Hepatocyte (in vitro differentiated cells): ENCODE measurements around the gene NLK. TPM values are rescaled to one million over a fixed set of nuclear protein-coding genes. Genes with fewer than 3 reads are reported as not detected.

Experiments used
- DNase-seq: peaks from one replicate; pipeline ENCODE4 v3.0.0-alpha.2; 2016; ENCODE audit warnings: low spot score
- H2AFZ ChIP-seq: fragments of 200-600 bp; sonication (generic); 2 replicates; pipeline ENCODE4 v1.6.0; 2016; ENCODE audit warnings: antibody characterized with exemption, mild to moderate bottlenecking
- H3K27ac ChIP-seq: fragments of 200-600 bp; sonication (generic); 2 replicates; pipeline ENCODE4 v1.5.1; 2016; ENCODE audit warnings: mild to moderate bottlenecking
- H3K27me3 ChIP-seq: fragments of 200-600 bp; sonication (generic); 2 replicates; pipeline ENCODE4 v1.6.1; 2016
- H3K36me3 ChIP-seq: fragments of 200-600 bp; sonication (generic); replicated peaks from 2 replicates; pipeline ENCODE4 v1.5.1; 2016; ENCODE audit warnings: low read depth; ENCODE audit not compliant: insufficient read depth
- H3K4me1 ChIP-seq: fragments of 200-600 bp; sonication (generic); 2 replicates; pipeline ENCODE4 v1.5.1; 2016; ENCODE audit warnings: mild to moderate bottlenecking, moderate library complexity; ENCODE audit not compliant: insufficient read depth
- H3K4me2 ChIP-seq: fragments of 200-600 bp; sonication (generic); 2 replicates; pipeline ENCODE4 v1.6.0; 2016
- H3K4me3 ChIP-seq: fragments of 200-600 bp; sonication (generic); 2 replicates; pipeline ENCODE4 v1.5.1; 2016; ENCODE audit warnings: mild to moderate bottlenecking
- H3K79me2 ChIP-seq: fragments of 200-600 bp; sonication (generic); 2 replicates; pipeline ENCODE4 v1.6.0; 2017; ENCODE audit warnings: mild to moderate bottlenecking
- H3K9me2 ChIP-seq: fragments of 200-600 bp; sonication (generic); replicated peaks from 2 replicates; pipeline ENCODE4 v1.6.0; 2017; ENCODE audit warnings: mild to moderate bottlenecking; ENCODE audit not compliant: insufficient read depth
- H3K9me3 ChIP-seq: fragments of 200-600 bp; sonication (generic); 2 replicates; pipeline ENCODE4 v1.5.1; 2016; ENCODE audit warnings: low read depth, mild to moderate bottlenecking
- H4K20me1 ChIP-seq: fragments of 200-600 bp; sonication (generic); 2 replicates; pipeline ENCODE4 v1.6.0; 2016; ENCODE audit warnings: mild to moderate bottlenecking; ENCODE audit not compliant: insufficient read depth, poor library complexity, severe bottlenecking
- CTCF ChIP-seq: fragments of 200-600 bp; sonication (generic); IDR thresholded peaks from 2 replicates; pipeline ENCODE4 v1.5.1; 2016; ENCODE audit warnings: antibody characterized with exemption, mild to moderate bottlenecking; ENCODE audit not compliant: poor library complexity
- EZH2 ChIP-seq: fragments of 200-600 bp; sonication (generic); IDR thresholded peaks from 2 replicates; pipeline ENCODE4 v1.6.1; 2016; ENCODE audit warnings: antibody characterized with exemption, mild to moderate bottlenecking, borderline replicate concordance
- EZH2phosphoT487 ChIP-seq: fragments of 200-600 bp; sonication (generic); IDR thresholded peaks from one replicate; pipeline ENCODE4 v1.6.1; 2018; ENCODE audit warnings: antibody characterized with exemption, mild to moderate bottlenecking, low read depth, moderate library complexity; ENCODE audit not compliant: unreplicated experiment, severe bottlenecking
- WGBS: methylation state at CpG from one replicate; pipeline ENCODE4 v1.1.6; 2016; ENCODE audit warnings: low lambda C conversion rate; ENCODE audit errors: missing lambda C conversion rate; 5-methylcytosine and 5-hydroxymethylcytosine counted together
- polyA plus RNA-seq: library from polyadenylated mRNA; unstranded; fragments of >200 nt; fragmentation: Nextera tagmentation; extraction: Ambion mirVana; gene quantifications from 2 replicates; pipeline ENCODE4 v1.2.1, GENCODE V29; 2016
- total RNA-seq: library from RNA; depleted of rRNA; stranded (reverse); fragments of >200 nt; gene quantifications from 2 replicates; pipeline ENCODE4 v1.2.3, GENCODE V29; 2014

NLK gene
- total and polyA plus RNA-seq, 2 experiments from 2014 or later: 5.2 to 24.9 TPM

DNA sequence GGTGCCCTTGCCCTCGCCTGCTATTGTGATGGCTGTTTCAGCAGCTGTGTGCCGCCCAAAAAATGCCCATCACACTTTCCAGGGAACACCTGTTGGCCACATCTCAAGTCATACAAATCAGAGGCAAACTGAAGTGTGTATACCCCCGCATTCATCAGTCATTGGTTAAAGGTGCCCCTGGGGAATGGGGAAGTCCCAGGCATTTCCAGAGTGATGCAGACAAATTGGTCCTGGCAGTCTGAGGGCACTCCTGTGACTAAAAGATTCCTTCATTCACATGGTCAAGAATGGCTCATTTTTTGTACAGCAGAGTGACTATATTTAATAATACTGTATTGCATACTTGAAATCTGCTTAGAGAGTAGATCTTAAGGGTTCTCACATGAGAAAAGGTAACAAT, 173.6 kb downstream of the NLK start:
- H3K4me3 ChIP-seq: no peak overlapping the region
- WGBS: 90% methylated on average over 3 of the region's 3 CpGs
- no peaks in the 10 kb centered on the region for H3K9me2 ChIP-seq
- no peak overlapping the region for H2AFZ ChIP-seq
- H3K79me2 ChIP-seq: no peaks in the 10 kb centered on the region
- no peak overlapping the region for H3K4me2 ChIP-seq
- H3K36me3 ChIP-seq: no peaks in the 10 kb centered on the region
- H3K27ac ChIP-seq: no peak overlapping the region
- no peaks in the 10 kb centered on the region for H4K20me1 ChIP-seq
- no peak for DNase-seq
- no peaks in the 10 kb centered on the region for H3K27me3 ChIP-seq
- no peaks in the 10 kb centered on the region for H3K4me1 ChIP-seq
- TF ChIP-seq EZH2phosphoT487 (no peak), CTCF (no peak), EZH2 (no peak)
- no peaks in the 10 kb centered on the region for H3K9me3 ChIP-seq

- no peak for DNase-seq
- Histone ChIP-seq H3K27ac (no peak overlapping the region), H3K27me3 (no peaks in the 10 kb centered on the region), H4K20me1 (no peaks in the 10 kb centered on the region), H3K79me2 (no peaks in the 10 kb centered on the region), H3K4me1 (no peaks in the 10 kb centered on the region), H3K4me2 (no peak overlapping the region), H3K9me2 (no peaks in the 10 kb centered on the region), H2AFZ (no peak overlapping the region), H3K4me3 (no peak overlapping the region), H3K36me3 (no peaks in the 10 kb centered on the region), H3K9me3 (no peaks in the 10 kb centered on the region)
- no peak for TF ChIP-seq EZH2
- TF ChIP-seq CTCF: no peak
- TF ChIP-seq EZH2phosphoT487: no peak
- WGBS: 21% methylated on average over 1 of the region's 1 CpG
These were observed 174.1 kb downstream of the NLK start for GRCh38 chr17:28216528-28216927.

DNA sequence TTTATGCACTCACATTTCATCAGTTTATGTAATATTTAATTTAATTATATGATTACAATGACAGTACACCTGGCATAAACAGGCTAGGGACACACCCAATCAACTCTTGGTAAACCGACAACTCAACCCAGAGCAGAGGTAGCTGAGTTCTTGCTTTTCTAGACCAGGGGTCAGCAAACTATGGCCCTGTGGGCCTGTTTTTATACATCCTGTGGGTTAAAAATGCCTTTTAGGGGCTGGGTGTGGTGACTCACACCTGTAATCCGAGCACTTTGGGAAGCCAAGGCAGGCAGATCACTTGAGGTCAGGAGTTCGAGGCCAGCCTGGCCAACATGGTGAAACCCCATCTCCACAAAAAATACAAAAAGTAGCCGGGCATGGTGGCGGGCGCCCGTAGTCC, 177.3 kb downstream of the NLK start:
- H3K9me3 ChIP-seq: no peaks in the 10 kb centered on the region
- whole genome bisulfite sequencing: 96% methylated on average over 7 of the region's 7 CpGs
- no peaks in the 10 kb centered on the region for H4K20me1 ChIP-seq
- no peaks in the 10 kb centered on the region for H3K36me3 ChIP-seq
- no peaks in the 10 kb centered on the region for H3K4me1 ChIP-seq
- H2AFZ ChIP-seq: no peak overlapping the region
- no peak overlapping the region for H3K4me2 ChIP-seq
- H3K27ac ChIP-seq: no peak overlapping the region
- TF ChIP-seq CTCF (no peak), EZH2 (no peak), EZH2phosphoT487 (no peak)
- no peaks in the 10 kb centered on the region for H3K9me2 ChIP-seq
- H3K79me2 ChIP-seq: no peaks in the 10 kb centered on the region
- H3K27me3 ChIP-seq: no peaks in the 10 kb centered on the region
- H3K4me3 ChIP-seq: no peak overlapping the region
- no peak for DNase-seq

DNA sequence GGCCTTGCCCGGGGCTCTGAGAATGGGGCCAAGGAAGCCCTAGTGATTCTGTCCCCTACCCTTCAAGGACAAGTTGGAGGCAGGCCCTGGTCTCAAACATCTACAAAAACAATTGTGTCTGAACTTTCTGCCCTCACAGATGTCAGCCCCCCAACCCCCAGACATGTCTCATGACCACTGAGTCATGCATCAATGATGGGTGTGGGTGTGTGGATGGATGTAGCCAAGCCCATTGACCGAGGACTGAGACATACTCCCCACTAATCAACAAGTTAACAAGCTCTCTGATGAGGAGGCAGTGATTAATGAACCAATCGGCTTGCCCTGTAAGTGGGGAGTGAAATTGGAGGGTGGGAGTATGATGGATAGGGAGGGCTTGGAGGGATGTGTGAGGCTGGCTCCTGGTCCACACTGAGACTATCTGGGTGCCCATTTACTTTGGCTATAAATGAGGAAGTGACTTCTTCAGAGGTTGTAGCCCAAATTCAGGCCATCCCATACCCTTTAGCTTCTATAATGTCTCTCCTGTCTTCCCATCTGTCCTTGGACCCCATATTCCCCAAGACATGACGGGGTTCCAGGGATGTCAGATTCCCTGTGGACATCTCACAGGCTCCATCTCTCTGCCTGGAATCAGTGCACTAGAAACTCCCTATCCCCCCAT, 179.4 kb downstream of the NLK start:
- no peak overlapping the region for H3K4me3 ChIP-seq
- H3K27me3 ChIP-seq: no peaks in the 10 kb centered on the region
- H3K27ac ChIP-seq: no peak overlapping the region
- DNase-seq: no peak
- H3K36me3 ChIP-seq: no peaks in the 10 kb centered on the region
- no peaks in the 10 kb centered on the region for H4K20me1 ChIP-seq
- no peak overlapping the region for H3K4me2 ChIP-seq
- H3K4me1 ChIP-seq: no peaks in the 10 kb centered on the region
- H3K9me2 ChIP-seq: no peaks in the 10 kb centered on the region
- H3K79me2 ChIP-seq: no peaks in the 10 kb centered on the region
- H3K9me3 ChIP-seq: no peaks in the 10 kb centered on the region
- 92% methylated on average over 4 of the region's 4 CpGs for WGBS
- no peak overlapping the region for H2AFZ ChIP-seq
- TF ChIP-seq EZH2 (no peak), CTCF (no peak), EZH2phosphoT487 (no peak)
